ENCODE results near the gene DENND1A. TPM values are rescaled to one million over a fixed set of nuclear protein-coding genes. Genes with fewer than 3 reads are reported as not detected.
"Not testable (repeated sequence)": the region's sequence is repeated elsewhere in the genome, so short reads cannot be mapped to it uniquely, and the experiment has no call there.

The DENND1A gene
- total RNA-seq, result 10 to 100 TPM; 17.7 to 22.0 TPM
- 10 to 100 TPM in 1 of 2 donors, 1 to 10 TPM in 1; 7.9 to 10.1 TPM for polyA plus RNA-seq

- TF ChIP-seq YY1 (IDR thresholded peaks at IDR 0.05), result peak; percentile 43
- TF ChIP-seq HNF4A (conservative IDR thresholded peaks at IDR 0.05), result no peak
- no peak for TF ChIP-seq RXRA (IDR thresholded peaks at IDR 0.05)
- no peak for TF ChIP-seq FOXA1 (IDR thresholded peaks at IDR 0.05)
- no peak for TF ChIP-seq NR2F2 (IDR thresholded peaks at IDR 0.05)
- no peak for TF ChIP-seq SP1 (IDR thresholded peaks at IDR 0.05)
- WGBS, result 9% methylated on average over 83 of the region's 83 CpGs
- no peaks in the 10 kb centered on the region for H3K36me3 ChIP-seq (ENCODE audit: control insufficient read depth in 4 of 4, insufficient read depth in 3 of 4, low read depth in 1 of 4, low read length in 3 of 4)
These were observed at the start of gene DENND1A for GRCh38 chr9:123929870-123930831. Gene DENND1A, minus strand, starts transcription at chr9:123930126. Its CDS starts 221 bp downstream, at chr9:123929905.

DNA sequence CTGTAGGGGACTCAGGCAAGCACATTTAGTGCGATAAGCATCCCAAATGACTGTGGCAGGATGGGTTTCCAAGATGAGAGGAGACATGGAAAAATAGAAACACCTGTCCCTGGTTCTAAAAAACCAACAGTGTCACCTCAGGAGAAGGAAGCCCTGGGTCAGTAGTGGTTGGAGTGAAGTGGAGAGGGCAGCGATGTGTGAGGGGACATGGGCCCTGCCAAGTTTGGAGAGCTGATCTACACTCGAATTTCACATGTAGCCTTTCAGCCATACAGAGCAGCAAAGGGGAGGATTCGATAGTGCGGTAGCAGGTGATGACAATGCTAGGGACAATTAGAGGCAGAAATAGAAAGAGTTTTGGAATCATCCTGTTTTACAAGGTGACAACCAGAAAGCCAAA lies 49.1 kb upstream of the DENND1A start:
- no peak overlapping the region for H3K27ac ChIP-seq (ENCODE audit: low read depth in 1 of 2, low read length in 2 of 2)
- no peak overlapping the region for H3K9ac ChIP-seq (ENCODE audit: low read depth in 1 of 2, low read length in 2 of 2)
- no peaks in the 10 kb centered on the region for H3K9me3 ChIP-seq (ENCODE audit: control insufficient read depth in 4 of 4, low read length in 3 of 4)
- 88% methylated on average over 4 of the region's 5 CpGs for WGBS
- H3K4me3 ChIP-seq (ENCODE audit: low read depth in 1 of 3, low read length in 3 of 3), result no peak overlapping the region
- no peaks in the 10 kb centered on the region for H3K4me1 ChIP-seq (ENCODE audit: control insufficient read depth in 4 of 4, insufficient read depth in 4 of 4, low read length in 3 of 4)
- TF ChIP-seq HNF4A (conservative IDR thresholded peaks at IDR 0.05) (no peak), GABPA (IDR thresholded peaks at IDR 0.05 in 1 of 2, conservative IDR thresholded peaks at IDR 0.05 in 1 of 2) (no peak)
- no peak for DNase-seq (ENCODE audit: low spot score)
- peaks cover 0 to 6% (median 1%) of the 10 kb centered on the region in 4 donors for H3K27me3 ChIP-seq (ENCODE audit: control insufficient read depth in 4 of 4, insufficient read depth in 4 of 4, low read length in 3 of 4)
- H3K36me3 ChIP-seq (ENCODE audit: control insufficient read depth in 4 of 4, insufficient read depth in 3 of 4, low read depth in 1 of 4, low read length in 3 of 4), result no peaks in the 10 kb centered on the region

More at GRCh38 chr9:123929870-123930831, at the start of gene DENND1A:
- peak within 1 kb of the TSS; percentile 72 to 94 (median 80) for H3K4me3 ChIP-seq (ENCODE audit: low read depth in 1 of 3, low read length in 3 of 3)
- peak within 1 kb of the TSS; percentile 52 to 74 for H3K27ac ChIP-seq (ENCODE audit: low read depth in 1 of 2, low read length in 2 of 2)
- no peaks in the 10 kb centered on the region for H3K9me3 ChIP-seq (ENCODE audit: control insufficient read depth in 4 of 4, low read length in 3 of 4)
- H3K9ac ChIP-seq (ENCODE audit: low read depth in 1 of 2, low read length in 2 of 2), result peak within 1 kb of the TSS; percentile 4 to 60
- H3K4me1 ChIP-seq (ENCODE audit: control insufficient read depth in 4 of 4, insufficient read depth in 4 of 4, low read length in 3 of 4), result peaks cover 10 to 42% (median 28%) of the 10 kb centered on the region in 4 donors
- H3K27me3 ChIP-seq (ENCODE audit: control insufficient read depth in 4 of 4, insufficient read depth in 4 of 4, low read length in 3 of 4), result no peaks in the 10 kb centered on the region
- DNase-seq (ENCODE audit: low spot score), result peak; percentile 95

DNA sequence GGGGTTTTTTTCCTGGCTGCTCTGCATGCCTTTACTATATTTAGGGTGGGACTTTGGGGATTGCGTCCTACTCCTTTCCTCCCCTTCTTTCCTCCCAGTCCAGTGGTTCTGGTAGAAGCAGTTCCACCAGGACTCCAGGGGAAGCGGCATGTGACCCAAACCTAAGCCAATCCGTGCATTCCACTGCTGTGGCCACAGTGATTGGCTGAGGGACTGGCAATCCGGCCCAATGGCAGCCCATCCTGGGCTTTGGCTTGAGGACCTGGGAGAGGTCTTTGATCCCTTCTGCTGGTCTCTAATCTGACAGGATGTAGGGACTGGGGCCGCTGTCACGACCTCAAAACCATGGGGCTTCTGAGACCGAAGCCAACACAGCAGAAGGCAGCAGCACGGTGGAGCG lies 46.7 kb upstream of the DENND1A start:
- no CpG with 5 or more reads among the region's 9 CpGs for WGBS
- not testable (repeated sequence) for H3K9ac ChIP-seq (ENCODE audit: low read depth in 1 of 2, low read length in 2 of 2); H3K4me3 ChIP-seq (ENCODE audit: low read depth in 1 of 3, low read length in 3 of 3)

GRCh38 chr9:123975871-123976270 lies 45.9 kb upstream of the DENND1A start:
- no peaks in the 10 kb centered on the region for H3K9me3 ChIP-seq (ENCODE audit: control insufficient read depth in 4 of 4, low read length in 3 of 4)
- no peak overlapping the region for H3K9ac ChIP-seq (ENCODE audit: low read depth in 1 of 2, low read length in 2 of 2)
- no peak overlapping the region for H3K27ac ChIP-seq (ENCODE audit: low read depth in 1 of 2, low read length in 2 of 2)
- 71% methylated on average over 3 of the region's 3 CpGs for WGBS
- no peaks in the 10 kb centered on the region for H3K4me1 ChIP-seq (ENCODE audit: control insufficient read depth in 4 of 4, insufficient read depth in 4 of 4, low read length in 3 of 4)
- H3K27me3 ChIP-seq (ENCODE audit: control insufficient read depth in 4 of 4, insufficient read depth in 4 of 4, low read length in 3 of 4), result peaks cover 0 to 6% (median 1%) of the 10 kb centered on the region in 4 donors
- no peak overlapping the region for H3K4me3 ChIP-seq (ENCODE audit: low read depth in 1 of 3, low read length in 3 of 3)
- no peak for DNase-seq (ENCODE audit: low spot score)
- H3K36me3 ChIP-seq (ENCODE audit: control insufficient read depth in 4 of 4, insufficient read depth in 3 of 4, low read depth in 1 of 4, low read length in 3 of 4), result no peaks in the 10 kb centered on the region
- no peak for TF ChIP-seq JUND (IDR thresholded peaks at IDR 0.05)
- TF ChIP-seq, protein P1, sequence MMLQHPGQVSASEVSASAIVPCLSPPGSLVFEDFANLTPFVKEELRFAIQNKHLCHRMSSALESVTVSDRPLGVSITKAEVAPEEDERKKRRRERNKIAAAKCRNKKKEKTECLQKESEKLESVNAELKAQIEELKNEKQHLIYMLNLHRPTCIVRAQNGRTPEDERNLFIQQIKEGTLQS (IDR thresholded peaks at IDR 0.05), result no peak
- TF ChIP-seq RXRA (IDR thresholded peaks at IDR 0.05), result no peak
- TF ChIP-seq TAF1 (conservative IDR thresholded peaks at IDR 0.05), result no peak
- TF ChIP-seq EGR1 (IDR thresholded peaks at IDR 0.05; ENCODE audit: low read depth in 2 of 2), result no peak
- no peak for TF ChIP-seq RAD21 (IDR thresholded peaks at IDR 0.05)
- no peak for TF ChIP-seq HNF4A (conservative IDR thresholded peaks at IDR 0.05)
- no peak for TF ChIP-seq CTCF (IDR thresholded peaks at IDR 0.05; ENCODE audit: low read depth, low read length, missing input control)
- TF ChIP-seq, protein P2, sequence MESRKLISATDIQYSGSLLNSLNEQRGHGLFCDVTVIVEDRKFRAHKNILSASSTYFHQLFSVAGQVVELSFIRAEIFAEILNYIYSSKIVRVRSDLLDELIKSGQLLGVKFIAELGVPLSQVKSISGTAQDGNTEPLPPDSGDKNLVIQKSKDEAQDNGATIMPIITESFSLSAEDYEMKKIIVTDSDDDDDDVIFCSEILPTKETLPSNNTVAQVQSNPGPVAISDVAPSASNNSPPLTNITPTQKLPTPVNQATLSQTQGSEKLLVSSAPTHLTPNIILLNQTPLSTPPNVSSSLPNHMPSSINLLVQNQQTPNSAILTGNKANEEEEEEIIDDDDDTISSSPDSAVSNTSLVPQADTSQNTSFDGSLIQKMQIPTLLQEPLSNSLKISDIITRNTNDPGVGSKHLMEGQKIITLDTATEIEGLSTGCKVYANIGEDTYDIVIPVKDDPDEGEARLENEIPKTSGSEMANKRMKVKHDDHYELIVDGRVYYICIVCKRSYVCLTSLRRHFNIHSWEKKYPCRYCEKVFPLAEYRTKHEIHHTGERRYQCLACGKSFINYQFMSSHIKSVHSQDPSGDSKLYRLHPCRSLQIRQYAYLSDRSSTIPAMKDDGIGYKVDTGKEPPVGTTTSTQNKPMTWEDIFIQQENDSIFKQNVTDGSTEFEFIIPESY (IDR thresholded peaks at IDR 0.05), result no peak
- TF ChIP-seq FOXA1 (IDR thresholded peaks at IDR 0.05), result no peak
- no peak for TF ChIP-seq MAX (IDR thresholded peaks at IDR 0.05)
- TF ChIP-seq FOXA2 (IDR thresholded peaks at IDR 0.05), result no peak

More for the DNA sequence above, 46.7 kb upstream of the DENND1A start:
- H3K27ac ChIP-seq (ENCODE audit: low read depth in 1 of 2, low read length in 2 of 2); DNase-seq (ENCODE audit: low spot score); H3K36me3 ChIP-seq (ENCODE audit: control insufficient read depth in 4 of 4, insufficient read depth in 3 of 4, low read depth in 1 of 4, low read length in 3 of 4); H3K27me3 ChIP-seq (ENCODE audit: control insufficient read depth in 4 of 4, insufficient read depth in 4 of 4, low read length in 3 of 4); H3K9me3 ChIP-seq (ENCODE audit: control insufficient read depth in 4 of 4, low read length in 3 of 4); H3K4me1 ChIP-seq (ENCODE audit: control insufficient read depth in 4 of 4, insufficient read depth in 4 of 4, low read length in 3 of 4): not testable (repeated sequence)
